ENCODE results near the gene TTC21A. TPM values are rescaled to one million over a fixed set of nuclear protein-coding genes. Genes with fewer than 3 reads are reported as not detected.

The TTC21A gene
- total and polyA plus RNA-seq, 2 donors from 2014 or later = 4.8 to 14.1 TPM

DNA sequence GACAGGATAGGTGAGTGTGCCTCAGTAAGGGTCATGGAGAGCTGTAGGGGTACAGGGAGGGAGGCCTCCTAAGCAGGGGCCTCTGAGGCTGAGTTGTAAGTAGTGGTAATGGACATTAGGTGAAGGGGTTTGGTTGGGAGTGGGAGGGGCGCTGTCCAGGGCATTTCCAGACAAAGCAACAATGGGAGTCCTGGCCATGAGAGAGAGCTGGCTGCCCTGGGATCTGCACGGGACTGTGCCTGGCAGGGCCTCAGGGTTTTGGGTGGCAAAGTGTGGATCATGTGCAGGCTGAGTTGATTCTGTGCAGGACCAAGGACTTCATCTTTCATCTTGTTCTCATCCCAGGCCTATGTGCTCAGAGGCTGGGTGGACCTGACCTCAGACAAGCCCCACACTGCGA is 4.6 kb downstream of the TTC21A start:
- no peak for FAIRE-seq
- no peaks in the 10 kb centered on the region for H3K9me3 ChIP-seq (ENCODE audit: control insufficient read depth in 2 of 3, insufficient read depth in 1 of 3, low read length in 3 of 3)
- no peak for TF ChIP-seq CTCF (IDR thresholded peaks at IDR 0.05; ENCODE audit: borderline replicate concordance, extremely low read depth, insufficient read depth)
- no peaks in the 10 kb centered on the region for H3K27me3 ChIP-seq (ENCODE audit: control insufficient read depth, insufficient read depth, low read length)
- no peak overlapping the region for H3K9ac ChIP-seq (ENCODE audit: low read length in 3 of 3)
- no peak overlapping the region for H3K27ac ChIP-seq (ENCODE audit: low read depth in 2 of 2, low read length in 2 of 2)
- DNase-seq = no peak
- H3K4me3 ChIP-seq (ENCODE audit: low read length in 3 of 3) = no peak overlapping the region
- peaks cover 0 to 6% (median 0%) of the 10 kb centered on the region in 3 donors for H3K4me1 ChIP-seq (ENCODE audit: control insufficient read depth in 2 of 3, insufficient read depth in 2 of 3, low read depth in 1 of 3, low read length in 3 of 3)
- H3K36me3 ChIP-seq (ENCODE audit: control insufficient read depth in 2 of 3, insufficient read depth in 3 of 3, low read length in 3 of 3) = peaks cover 0 to 7% (median 2%) of the 10 kb centered on the region in 3 donors
- intact Hi-C loops (cut with DNase I) = no loop called here

DNA sequence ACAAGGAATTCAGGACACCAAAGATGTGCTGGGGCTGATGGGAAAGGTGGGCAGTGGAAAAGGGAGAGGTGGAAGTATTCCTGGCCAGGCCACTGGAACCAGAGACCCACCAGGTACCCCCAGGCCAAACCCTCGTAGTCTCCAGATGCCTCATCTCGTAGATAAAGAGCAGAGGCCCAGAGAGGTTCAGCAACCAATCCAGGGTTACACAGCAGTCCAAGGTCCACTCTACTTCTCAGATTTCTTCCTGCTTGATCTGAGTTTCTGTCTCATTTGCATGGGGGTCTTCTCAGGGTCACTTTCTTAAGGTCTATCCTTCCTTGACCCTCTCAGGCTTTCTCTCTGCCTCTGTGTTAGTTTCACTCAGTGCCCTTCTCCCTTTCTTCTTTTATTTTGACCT is 5.1 kb downstream of the TTC21A start:
- intact Hi-C loops (cut with DNase I) = no loop called here
- no peak for TF ChIP-seq CTCF (IDR thresholded peaks at IDR 0.05; ENCODE audit: borderline replicate concordance, extremely low read depth, insufficient read depth)
- H3K9me3 ChIP-seq (ENCODE audit: control insufficient read depth in 2 of 3, insufficient read depth in 1 of 3, low read length in 3 of 3) = no peaks in the 10 kb centered on the region
- H3K27ac ChIP-seq (ENCODE audit: low read depth in 2 of 2, low read length in 2 of 2) = no peak overlapping the region
- no peak for FAIRE-seq
- no peaks in the 10 kb centered on the region for H3K27me3 ChIP-seq (ENCODE audit: control insufficient read depth, insufficient read depth, low read length)
- no peak for DNase-seq
- peaks cover 0 to 7% (median 2%) of the 10 kb centered on the region in 3 donors for H3K36me3 ChIP-seq (ENCODE audit: control insufficient read depth in 2 of 3, insufficient read depth in 3 of 3, low read length in 3 of 3)
- H3K4me3 ChIP-seq (ENCODE audit: low read length in 3 of 3) = no peak overlapping the region
- peaks cover 0 to 6% (median 0%) of the 10 kb centered on the region in 3 donors for H3K4me1 ChIP-seq (ENCODE audit: control insufficient read depth in 2 of 3, insufficient read depth in 2 of 3, low read depth in 1 of 3, low read length in 3 of 3)
- no peak overlapping the region for H3K9ac ChIP-seq (ENCODE audit: low read length in 3 of 3)

GRCh38 chr3:39113291-39113690 is 5.8 kb downstream of the TTC21A start:
- no peak overlapping the region for H3K9ac ChIP-seq (ENCODE audit: low read length in 3 of 3)
- H3K27ac ChIP-seq (ENCODE audit: low read depth in 2 of 2, low read length in 2 of 2) = no peak overlapping the region
- H3K36me3 ChIP-seq (ENCODE audit: control insufficient read depth in 2 of 3, insufficient read depth in 3 of 3, low read length in 3 of 3) = peaks cover 0 to 7% (median 4%) of the 10 kb centered on the region in 3 donors
- FAIRE-seq (no peak), DNase-seq (peak in 1 of 5 donors; percentile 16)
- H3K9me3 ChIP-seq (ENCODE audit: control insufficient read depth in 2 of 3, insufficient read depth in 1 of 3, low read length in 3 of 3) = no peaks in the 10 kb centered on the region
- intact Hi-C loops (cut with DNase I) = no loop called here
- no peaks in the 10 kb centered on the region for H3K27me3 ChIP-seq (ENCODE audit: control insufficient read depth, insufficient read depth, low read length)
- peaks cover 0 to 1% (median 0%) of the 10 kb centered on the region in 3 donors for H3K4me1 ChIP-seq (ENCODE audit: control insufficient read depth in 2 of 3, insufficient read depth in 2 of 3, low read depth in 1 of 3, low read length in 3 of 3)
- H3K4me3 ChIP-seq (ENCODE audit: low read length in 3 of 3) = no peak overlapping the region
- no peak for TF ChIP-seq CTCF (IDR thresholded peaks at IDR 0.05; ENCODE audit: borderline replicate concordance, extremely low read depth, insufficient read depth)

- no peak for TF ChIP-seq CTCF (IDR thresholded peaks at IDR 0.05; ENCODE audit: borderline replicate concordance, extremely low read depth, insufficient read depth)
- no peaks in the 10 kb centered on the region for H3K4me1 ChIP-seq (ENCODE audit: control insufficient read depth in 2 of 3, insufficient read depth in 2 of 3, low read depth in 1 of 3, low read length in 3 of 3)
- H3K9ac ChIP-seq (ENCODE audit: low read length in 3 of 3) = no peak overlapping the region
- H3K9me3 ChIP-seq (ENCODE audit: control insufficient read depth in 2 of 3, insufficient read depth in 1 of 3, low read length in 3 of 3) = no peaks in the 10 kb centered on the region
- peak in 1 of 5 donors; percentile 19 for DNase-seq
- no peak overlapping the region for H3K27ac ChIP-seq (ENCODE audit: low read depth in 2 of 2, low read length in 2 of 2)
- no peak overlapping the region for H3K4me3 ChIP-seq (ENCODE audit: low read length in 3 of 3)
- H3K36me3 ChIP-seq (ENCODE audit: control insufficient read depth in 2 of 3, insufficient read depth in 3 of 3, low read length in 3 of 3) = peaks cover 0 to 7% (median 4%) of the 10 kb centered on the region in 3 donors
- intact Hi-C loops (cut with DNase I) = no loop called here
- FAIRE-seq = no peak
- no peaks in the 10 kb centered on the region for H3K27me3 ChIP-seq (ENCODE audit: control insufficient read depth, insufficient read depth, low read length)
Measured at GRCh38 chr3:39114456-39114855, 7.0 kb downstream of the TTC21A start.

All from kidney (tissue), 14 donors.